ENCODE results near the gene DEDD.

The DEDD gene

DNA sequence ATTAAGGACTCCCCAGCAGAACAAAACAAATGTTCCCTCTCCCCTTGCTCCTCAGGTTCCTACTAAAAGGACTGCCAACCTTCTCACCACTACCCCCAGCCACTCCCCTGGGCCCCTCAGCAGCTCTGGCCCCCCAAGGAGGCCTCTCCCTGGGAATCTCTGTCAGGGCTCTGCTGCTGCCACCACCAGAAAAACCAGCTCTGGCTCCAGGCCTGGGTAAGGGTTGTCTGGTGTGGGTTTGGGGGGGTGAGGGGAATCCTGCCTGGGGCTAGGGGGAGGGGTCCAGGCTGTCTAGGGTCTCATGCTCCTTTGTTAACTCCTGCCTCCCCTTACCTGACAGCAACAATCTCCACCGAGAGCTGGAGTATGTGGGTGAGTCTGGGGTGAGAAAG, 47.9 kb downstream of the DEDD start:
- H3K27ac Mint-ChIP-seq, result peak overlapping the region in 1 of 3 experiments; percentile 5
- TF ChIP-seq, protein P1, sequence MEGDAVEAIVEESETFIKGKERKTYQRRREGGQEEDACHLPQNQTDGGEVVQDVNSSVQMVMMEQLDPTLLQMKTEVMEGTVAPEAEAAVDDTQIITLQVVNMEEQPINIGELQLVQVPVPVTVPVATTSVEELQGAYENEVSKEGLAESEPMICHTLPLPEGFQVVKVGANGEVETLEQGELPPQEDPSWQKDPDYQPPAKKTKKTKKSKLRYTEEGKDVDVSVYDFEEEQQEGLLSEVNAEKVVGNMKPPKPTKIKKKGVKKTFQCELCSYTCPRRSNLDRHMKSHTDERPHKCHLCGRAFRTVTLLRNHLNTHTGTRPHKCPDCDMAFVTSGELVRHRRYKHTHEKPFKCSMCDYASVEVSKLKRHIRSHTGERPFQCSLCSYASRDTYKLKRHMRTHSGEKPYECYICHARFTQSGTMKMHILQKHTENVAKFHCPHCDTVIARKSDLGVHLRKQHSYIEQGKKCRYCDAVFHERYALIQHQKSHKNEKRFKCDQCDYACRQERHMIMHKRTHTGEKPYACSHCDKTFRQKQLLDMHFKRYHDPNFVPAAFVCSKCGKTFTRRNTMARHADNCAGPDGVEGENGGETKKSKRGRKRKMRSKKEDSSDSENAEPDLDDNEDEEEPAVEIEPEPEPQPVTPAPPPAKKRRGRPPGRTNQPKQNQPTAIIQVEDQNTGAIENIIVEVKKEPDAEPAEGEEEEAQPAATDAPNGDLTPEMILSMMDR (IDR thresholded peaks at IDR 0.05; ENCODE audit: unreplicated experiment in 3 of 3), result no peak
- H3K9me3 Mint-ChIP-seq, result no peaks in the 10 kb centered on the region
- no peaks in the 10 kb centered on the region for H3K36me3 Mint-ChIP-seq (ENCODE audit: low read depth)
- H3K4me1 Mint-ChIP-seq, result no peaks in the 10 kb centered on the region
- H3K27me3 Mint-ChIP-seq (ENCODE audit: low read depth), result peaks cover 4% of the 10 kb centered on the region
- no peak overlapping the region for H3K4me3 Mint-ChIP-seq

DNA sequence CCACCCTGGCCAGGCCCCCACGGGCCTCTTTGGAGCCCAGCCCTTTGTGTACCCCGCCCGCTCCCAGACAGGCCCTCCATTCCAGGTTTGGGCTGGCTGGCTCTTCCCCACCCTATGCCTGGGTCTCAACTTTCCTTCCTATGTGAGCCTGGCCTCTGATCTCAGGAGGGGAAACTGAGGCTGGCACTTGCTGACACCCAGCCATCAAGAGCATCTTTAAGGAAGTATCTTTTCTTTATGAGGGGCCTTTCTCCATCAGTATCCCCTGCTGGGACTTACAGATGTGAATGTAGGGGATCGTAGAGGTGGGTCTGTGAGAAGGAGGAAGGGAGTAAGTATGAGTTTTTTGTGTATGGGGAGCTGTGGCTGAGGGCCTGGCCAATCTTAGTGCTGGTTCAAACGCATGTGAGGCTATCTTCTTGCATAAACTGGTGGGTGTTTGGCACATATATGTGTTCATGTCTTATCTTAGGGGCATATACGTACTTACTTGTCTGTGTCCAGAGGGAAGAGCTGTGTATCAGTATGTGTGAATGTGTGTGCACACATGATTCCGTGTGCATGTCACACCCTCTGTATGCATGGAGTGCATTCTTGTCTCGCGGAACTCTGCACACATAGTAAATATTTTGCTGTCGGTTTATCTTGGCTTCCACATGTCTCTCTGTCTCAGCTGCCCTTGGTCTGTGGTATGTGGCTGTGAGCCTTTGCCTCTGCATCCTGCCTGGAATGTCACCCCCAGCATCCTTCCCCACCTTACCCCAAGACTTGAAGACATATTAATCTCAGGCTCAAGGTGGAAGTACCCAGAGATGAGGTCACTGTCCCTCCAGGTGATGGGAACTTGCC, 48.5 kb downstream of the DEDD start:
- Mint-ChIP-seq H3K4me3 (no peak overlapping the region), H3K27ac (peak overlapping the region in 1 of 3 experiments; percentile 5), H3K4me1 (no peaks in the 10 kb centered on the region), H3K36me3 (ENCODE audit: low read depth) (no peaks in the 10 kb centered on the region), H3K27me3 (ENCODE audit: low read depth) (peaks cover 4% of the 10 kb centered on the region), H3K9me3 (no peaks in the 10 kb centered on the region)
- TF ChIP-seq, protein P1 (IDR thresholded peaks at IDR 0.05; ENCODE audit: unreplicated experiment in 3 of 3), result no peak

DNA sequence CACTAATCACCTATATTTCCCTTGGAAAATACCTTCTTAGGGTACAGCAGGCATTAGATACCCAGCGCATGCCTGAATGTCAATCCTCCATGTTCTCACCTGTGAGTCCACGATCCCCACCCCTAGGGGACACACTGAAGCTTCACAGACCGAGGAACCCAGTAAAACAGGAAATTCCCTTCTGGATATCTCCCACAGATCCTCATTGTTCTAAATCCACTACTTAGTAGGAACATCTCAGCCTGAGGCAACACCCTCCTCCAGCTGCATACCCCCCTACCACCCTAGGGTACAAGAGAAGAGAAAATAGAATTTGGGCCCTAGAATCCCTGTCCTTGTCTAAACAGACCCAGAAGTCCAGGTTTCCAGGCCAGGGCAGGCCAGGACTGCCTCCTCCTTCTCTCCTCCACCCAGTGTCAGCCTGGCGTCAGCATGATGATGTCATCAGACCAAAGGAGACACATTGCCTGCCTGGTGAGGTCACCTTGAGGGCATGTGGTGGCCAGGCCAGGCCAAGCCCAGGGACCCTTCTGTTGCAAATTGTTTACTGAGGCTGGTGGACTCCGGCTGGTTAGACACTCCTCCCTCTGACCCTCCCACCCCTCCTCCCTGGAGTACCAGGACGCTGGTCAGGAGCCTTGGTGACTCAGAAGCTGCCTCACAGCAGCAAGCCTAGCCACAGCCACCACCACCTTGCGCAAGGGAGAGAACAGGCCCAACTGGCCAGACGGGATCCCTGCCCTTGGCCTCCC, 49.3 kb downstream of the DEDD start:
- Mint-ChIP-seq H3K36me3 (ENCODE audit: low read depth) (no peaks in the 10 kb centered on the region), H3K4me1 (no peaks in the 10 kb centered on the region), H3K9me3 (no peaks in the 10 kb centered on the region), H3K27me3 (ENCODE audit: low read depth) (peaks cover 4% of the 10 kb centered on the region), H3K4me3 (no peak overlapping the region), H3K27ac (peak overlapping the region in 1 of 3 experiments; percentile 59)
- TF ChIP-seq, protein P1 (IDR thresholded peaks at IDR 0.05; ENCODE audit: unreplicated experiment in 3 of 3), result no peak

DNA sequence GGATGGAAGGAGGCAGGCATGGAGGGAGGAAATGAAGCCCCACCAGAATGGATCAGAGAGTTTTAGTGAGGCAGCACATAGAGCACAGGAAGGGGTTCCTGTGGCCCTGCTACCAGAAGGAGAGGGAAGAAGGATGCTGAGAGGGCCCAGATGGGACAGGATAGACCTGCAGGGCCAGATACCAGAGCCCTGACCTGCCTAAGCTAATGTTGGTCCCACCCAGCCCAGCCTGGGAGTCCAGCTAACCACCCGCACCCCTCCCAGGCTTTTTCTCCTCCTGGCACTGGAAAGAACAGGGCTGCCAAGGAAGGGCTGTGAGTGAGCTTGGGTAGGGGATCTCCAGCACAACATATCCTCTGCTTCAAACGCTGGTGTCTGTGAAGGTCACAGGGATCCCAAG, 50.0 kb downstream of the DEDD start:
- Mint-ChIP-seq H3K27me3 (ENCODE audit: low read depth) (peaks cover 4% of the 10 kb centered on the region), H3K4me1 (no peaks in the 10 kb centered on the region), H3K27ac (peak overlapping the region in 1 of 3 experiments; percentile 59), H3K4me3 (no peak overlapping the region), H3K9me3 (no peaks in the 10 kb centered on the region), H3K36me3 (ENCODE audit: low read depth) (no peaks in the 10 kb centered on the region)
- TF ChIP-seq, protein P1 (IDR thresholded peaks at IDR 0.05; ENCODE audit: unreplicated experiment in 3 of 3), result no peak

DNA sequence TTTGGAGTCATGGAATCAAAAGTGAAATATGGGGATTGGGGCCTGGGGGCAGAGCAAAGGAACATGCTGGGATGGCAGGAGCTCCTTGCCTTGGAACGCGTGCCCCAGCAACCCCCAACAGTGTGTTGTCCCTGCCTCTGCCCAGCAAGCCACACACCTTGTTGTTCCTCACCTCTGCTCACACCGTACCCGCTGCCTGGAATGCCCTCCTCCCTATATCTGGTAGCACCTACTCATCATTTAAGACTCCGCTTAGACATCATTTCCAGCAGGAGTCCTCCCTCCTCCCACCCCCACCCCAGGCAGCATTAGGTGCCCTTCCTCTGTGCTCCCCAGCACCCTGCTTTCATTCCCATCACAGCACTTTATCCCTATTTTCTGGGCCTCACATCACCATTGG, 50.9 kb downstream of the DEDD start:
- no peak overlapping the region for H3K4me3 Mint-ChIP-seq
- peaks cover 4% of the 10 kb centered on the region for H3K27me3 Mint-ChIP-seq (ENCODE audit: low read depth)
- TF ChIP-seq, protein P1 (IDR thresholded peaks at IDR 0.05; ENCODE audit: unreplicated experiment in 3 of 3), result no peak
- H3K36me3 Mint-ChIP-seq (ENCODE audit: low read depth), result no peaks in the 10 kb centered on the region
- no peaks in the 10 kb centered on the region for H3K4me1 Mint-ChIP-seq
- no peak overlapping the region for H3K27ac Mint-ChIP-seq
- no peaks in the 10 kb centered on the region for H3K9me3 Mint-ChIP-seq

Measured in nephron (organoid).